NCI-H524 (cell line): Measurements from ENCODE around the gene SCAF8.
"Not testable (repeated sequence)": the region's sequence is repeated elsewhere in the genome, so short reads cannot be mapped to it uniquely, and the experiment has no call there.

Experiments used
- DNase-seq, 2 experiments: peaks; one replicate each; lab custom pipeline; 2025; lab: John Stamatoyannopoulos, UW

The SCAF8 gene, protein sequence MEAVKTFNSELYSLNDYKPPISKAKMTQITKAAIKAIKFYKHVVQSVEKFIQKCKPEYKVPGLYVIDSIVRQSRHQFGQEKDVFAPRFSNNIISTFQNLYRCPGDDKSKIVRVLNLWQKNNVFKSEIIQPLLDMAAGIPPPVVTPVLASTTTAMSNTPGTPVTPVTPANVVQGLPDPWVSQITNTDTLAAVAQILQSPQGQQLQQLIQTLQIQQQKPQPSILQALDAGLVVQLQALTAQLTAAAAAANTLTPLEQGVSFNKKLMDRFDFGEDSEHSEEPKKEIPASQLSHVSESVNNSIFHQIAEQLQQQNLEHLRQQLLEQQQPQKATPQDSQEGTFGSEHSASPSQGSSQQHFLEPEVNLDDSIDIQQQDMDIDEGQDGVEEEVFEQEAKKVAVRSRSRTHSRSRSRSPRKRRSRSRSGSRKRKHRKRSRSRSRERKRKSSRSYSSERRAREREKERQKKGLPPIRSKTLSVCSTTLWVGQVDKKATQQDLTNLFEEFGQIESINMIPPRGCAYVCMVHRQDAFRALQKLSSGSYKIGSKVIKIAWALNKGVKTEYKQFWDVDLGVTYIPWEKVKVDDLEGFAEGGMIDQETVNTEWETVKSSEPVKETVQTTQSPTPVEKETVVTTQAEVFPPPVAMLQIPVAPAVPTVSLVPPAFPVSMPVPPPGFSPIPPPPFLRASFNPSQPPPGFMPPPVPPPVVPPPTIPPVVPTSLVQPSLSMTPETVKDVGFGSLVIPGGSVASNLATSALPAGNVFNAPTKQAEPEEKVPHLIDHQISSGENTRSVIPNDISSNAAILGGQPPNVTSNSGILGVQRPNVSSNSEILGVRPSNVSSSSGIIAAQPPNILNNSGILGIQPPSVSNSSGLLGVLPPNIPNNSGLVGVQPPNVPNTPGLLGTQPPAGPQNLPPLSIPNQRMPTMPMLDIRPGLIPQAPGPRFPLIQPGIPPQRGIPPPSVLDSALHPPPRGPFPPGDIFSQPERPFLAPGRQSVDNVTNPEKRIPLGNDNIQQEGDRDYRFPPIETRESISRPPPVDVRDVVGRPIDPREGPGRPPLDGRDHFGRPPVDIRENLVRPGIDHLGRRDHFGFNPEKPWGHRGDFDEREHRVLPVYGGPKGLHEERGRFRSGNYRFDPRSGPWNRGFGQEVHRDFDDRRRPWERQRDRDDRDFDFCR (N-terminal part only)

DNA sequence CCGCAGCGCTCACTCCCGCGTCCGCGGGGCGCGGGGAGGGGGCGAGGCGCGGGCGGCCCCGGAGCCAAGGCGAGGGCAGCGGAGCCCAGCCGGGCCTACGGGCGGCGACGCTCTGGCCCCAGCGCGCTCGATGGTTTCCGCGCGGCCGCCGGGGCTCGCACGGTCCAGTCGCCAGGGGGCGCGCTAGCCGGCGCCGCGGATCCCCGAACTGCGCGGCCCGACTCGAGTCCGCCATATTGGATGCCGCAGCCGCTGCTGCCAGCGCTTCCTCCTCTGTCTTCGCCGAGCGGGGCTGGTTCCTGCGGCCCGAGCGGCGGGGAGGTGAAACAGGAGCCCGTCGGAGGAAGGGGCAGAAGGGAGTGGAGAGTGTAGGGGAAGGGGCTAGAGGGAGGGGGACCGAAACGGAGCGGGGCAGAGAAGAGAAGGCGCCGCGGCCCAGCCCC, at the start of gene SCAF8:
TSS of gene SCAF8 (plus strand) at position 234 of the 443 bp plus-strand sequence. CDS start 485 bp downstream, outside the sequence.
- DNase-seq: peak; percentile 77 to 89

GRCh38 chr6:154683756-154684523, 49.3 kb upstream of the SCAF8 start:
- DNase-seq: no peak

GRCh38 chr6:154686162-154686561, 47.1 kb upstream of the SCAF8 start:
- no peak for DNase-seq

- DNase-seq: peak; percentile 41 to 76
These were observed 43.5 kb upstream of the SCAF8 start for GRCh38 chr6:154689493-154690255.

DNA sequence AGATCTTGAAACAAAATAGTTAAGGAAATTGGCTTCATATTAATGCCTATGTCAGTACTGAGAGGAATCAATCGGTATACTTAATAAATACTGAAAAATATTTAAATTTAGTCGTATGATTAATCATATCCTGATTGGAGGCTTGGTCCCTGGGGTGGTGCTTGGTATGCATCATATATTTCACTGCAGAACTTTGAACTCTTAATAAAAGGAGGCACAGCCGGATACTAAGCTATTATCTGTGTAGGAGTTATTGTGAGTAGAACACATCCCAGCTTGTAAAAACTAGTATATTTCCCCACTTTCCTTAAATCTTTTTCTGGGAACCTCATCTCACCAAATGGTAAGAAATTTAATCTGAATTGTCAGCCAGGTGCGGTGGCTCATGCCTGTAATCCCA, 42.4 kb upstream of the SCAF8 start:
- DNase-seq: no peak

GRCh38 chr6:154696661-154697060, 36.6 kb upstream of the SCAF8 start:
- no peak for DNase-seq

DNA sequence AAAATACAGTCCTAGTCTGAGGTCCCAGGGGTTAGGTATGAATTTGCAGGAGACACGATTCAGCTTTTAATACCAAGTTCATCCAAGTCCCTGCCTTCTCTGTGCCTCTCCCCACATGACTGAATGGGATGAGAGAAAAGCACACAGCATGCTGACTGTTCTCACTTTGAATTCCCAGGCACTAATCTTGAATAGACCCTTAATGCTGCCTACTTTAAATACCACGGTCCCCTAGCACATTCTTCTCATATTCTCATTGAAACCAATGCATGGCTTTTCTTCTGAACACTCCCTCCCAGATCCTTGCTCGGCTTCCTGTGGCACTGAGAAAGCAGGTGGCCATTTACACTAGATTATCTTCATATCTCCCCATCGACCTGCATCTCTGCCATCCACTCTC, 30.1 kb upstream of the SCAF8 start:
- DNase-seq: no peak

DNA sequence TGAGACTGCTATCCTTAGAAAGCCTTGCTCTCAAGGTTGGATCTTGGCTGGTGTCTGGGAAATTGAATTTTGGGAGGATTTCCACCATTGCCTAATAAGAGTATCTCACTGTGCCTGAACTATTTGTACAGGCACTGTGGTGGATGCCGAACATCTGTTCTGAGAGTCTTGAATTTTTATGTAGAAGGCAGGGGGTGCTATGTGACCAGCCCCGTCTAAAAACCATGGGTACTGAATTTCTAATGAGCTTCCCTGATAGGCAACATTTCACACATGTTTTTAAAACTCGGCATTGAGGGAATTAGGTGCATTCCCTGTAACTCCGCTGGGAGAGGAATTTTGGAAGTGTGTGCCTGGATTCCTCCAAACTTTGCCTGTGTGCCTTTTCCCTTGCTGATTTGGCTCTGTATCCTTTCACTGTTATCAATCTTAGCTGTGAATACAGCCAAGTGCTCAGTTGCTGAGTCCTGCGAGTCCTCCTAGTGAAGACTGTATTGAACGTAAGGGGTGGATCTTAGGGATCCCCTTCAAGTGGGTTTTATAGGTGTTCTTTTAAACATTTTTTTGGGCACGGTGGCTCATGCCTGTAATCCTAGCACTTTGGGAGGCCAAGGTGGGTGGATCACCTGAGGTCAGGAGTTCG, 27.6 kb upstream of the SCAF8 start:
- DNase-seq: peak; percentile 5 to 37

- no peak for DNase-seq
These were observed 26.8 kb upstream of the SCAF8 start for GRCh38 chr6:154706389-154706788.

DNA sequence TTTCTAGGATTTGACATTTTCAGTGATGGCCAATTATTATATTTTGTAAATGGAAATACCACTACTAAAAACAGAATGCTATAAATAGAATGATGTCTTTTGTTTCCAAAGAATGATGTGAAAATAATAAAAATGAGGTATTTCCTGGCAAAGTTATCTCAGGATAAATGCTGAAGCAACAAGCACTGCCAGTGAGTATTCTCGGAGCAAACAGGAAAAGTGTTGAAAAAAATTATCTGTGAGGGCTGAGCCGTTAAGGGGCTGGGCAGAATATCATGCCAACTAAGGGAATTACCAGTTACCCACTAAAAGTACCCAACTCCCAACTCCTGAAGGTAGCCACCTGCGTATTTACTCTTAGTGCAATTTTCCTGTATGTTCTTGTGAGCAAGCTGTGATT, 23.6 kb upstream of the SCAF8 start:
- no peak for DNase-seq

DNA sequence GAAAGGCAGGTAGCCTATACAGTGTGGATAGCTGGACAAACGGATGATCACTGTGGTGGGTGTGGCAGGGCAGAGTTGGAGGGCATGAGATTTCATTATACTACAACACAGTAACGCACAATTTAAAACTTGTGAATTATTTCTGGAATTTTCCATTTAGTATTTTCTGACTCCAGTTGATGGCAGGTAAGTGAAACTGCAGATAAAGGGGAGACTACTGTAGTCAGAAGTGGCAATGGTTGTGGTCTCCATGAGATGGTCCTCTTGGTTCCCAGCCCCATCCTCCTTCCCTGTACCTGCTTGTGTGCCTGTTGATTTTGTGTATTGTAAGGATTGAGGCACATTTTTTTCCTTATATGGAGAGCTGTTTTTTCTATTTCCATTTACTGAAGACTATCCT, 22.5 kb upstream of the SCAF8 start:
- DNase-seq: no peak

GRCh38 chr6:154715446-154715845, 17.8 kb upstream of the SCAF8 start:
- DNase-seq: no peak

DNA sequence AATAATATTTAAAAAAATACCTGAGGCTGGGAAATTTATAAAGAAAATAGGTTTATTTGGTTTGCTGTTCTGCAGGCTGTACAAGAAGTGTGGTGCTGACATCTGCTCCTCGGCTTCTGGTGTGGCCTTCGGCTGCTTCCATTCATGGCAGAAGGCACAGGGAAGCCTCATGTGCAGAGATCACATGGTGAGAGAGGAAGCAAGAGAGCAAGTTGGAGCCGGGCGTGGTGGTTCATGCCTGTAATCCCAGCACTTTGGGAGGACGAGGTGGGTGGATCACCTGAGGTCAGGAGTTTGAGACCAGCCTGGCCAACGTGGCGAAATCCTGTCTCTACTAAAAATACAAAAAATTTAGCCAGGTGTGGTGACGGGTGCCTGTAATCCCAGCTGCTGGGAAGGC, 16.9 kb upstream of the SCAF8 start:
- not testable (repeated sequence) for DNase-seq

DNA sequence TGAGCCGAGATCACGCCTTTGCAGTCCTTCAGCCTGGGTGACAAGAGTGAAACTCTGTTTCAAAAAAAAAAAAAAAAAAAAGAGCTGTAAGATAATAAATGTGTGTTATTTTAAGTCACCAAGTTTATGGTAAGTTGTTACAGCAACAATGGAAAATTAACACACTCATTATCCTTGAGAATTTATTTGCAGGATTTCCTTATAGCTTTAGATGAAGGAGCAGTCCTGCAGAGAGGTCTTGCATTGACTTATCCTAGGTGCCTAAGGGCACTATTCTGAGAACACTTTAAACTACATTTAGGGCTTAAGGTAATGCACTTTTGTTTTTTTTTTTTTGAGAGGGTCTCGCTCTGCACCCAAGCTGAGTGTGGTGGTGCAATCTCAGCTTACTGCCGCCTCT, 13.8 kb upstream of the SCAF8 start:
- no peak for DNase-seq

GRCh38 chr6:154719854-154720253, 13.4 kb upstream of the SCAF8 start:
- no peak for DNase-seq

- DNase-seq: no peak
These were observed 11.8 kb upstream of the SCAF8 start for GRCh38 chr6:154721460-154721859.

DNA sequence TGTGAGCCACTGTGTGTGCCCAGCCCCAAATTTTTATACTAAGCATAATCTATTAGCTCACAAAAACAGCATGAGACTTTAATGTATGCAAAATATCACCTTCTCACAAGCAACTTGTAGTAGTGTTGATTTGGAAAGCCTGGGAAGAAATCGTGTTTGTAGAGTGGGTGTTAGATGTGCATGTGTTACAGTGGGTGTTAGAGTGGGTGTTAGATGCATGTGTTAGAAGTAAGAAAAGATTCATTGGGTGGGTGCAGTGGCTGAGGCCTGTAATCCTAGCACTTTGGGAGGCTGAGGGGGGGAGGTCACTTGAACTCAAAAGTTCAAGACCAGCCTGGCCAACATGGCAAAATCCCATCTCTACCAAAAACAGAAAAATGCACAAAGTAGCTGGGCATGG, 6.3 kb upstream of the SCAF8 start:
- DNase-seq: no peak

GRCh38 chr6:154731296-154732218, 1.7 kb upstream of the SCAF8 start:
- DNase-seq: no peak

DNA sequence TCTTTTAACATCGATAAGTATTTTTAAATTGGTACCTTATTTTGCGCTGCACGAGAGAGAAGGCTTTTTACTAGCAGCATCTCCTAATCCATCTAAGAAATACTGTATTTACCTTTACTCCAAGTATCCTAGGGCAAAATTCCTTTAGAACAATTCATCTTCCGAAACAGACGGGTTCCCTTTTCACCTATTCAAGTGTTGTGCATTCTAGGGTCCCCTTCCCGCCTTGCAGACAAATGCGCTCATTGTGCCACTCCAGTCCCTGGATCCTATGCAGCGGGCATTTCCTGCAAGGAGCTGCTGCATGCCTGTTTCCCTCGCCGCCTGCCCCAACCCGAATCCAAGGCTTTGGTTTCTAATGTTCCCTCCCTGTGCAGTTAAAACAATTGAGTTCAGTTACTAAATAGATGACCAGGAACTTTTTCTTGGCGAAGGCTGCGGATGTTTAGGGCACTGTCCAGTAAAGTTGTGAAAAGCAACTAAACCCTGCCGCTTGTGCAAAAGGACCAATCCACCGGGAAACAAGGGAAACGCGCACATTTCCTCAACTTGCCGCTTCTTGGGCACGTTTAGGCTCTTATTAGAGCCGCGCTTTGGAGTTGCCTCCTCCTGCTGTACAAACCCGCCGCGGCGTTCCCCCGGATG, 556 bp upstream of the SCAF8 start:
- peak; percentile 63 to 69 for DNase-seq
